Measurements from ENCODE around the gene ZNF518A. TPM values are rescaled to one million over a fixed set of nuclear protein-coding genes. Genes with fewer than 3 reads are reported as not detected.

Gene ZNF518A
- total and polyA plus RNA-seq, 2 of the 13 experiments (the other 11 are each of a cell fraction or from before 2014, with no cell fraction given): 21.7 to 37.1 TPM

GRCh38 chr10:96089670-96090462, 40.2 kb upstream of the ZNF518A start (continued):
- TF ChIP-seq HNF1A (IDR thresholded peaks at IDR 0.05; ENCODE audit: low read depth) (no peak; the same call in 1 of the 2 replicates), HNF1A (CRISPR knock-in tag; IDR thresholded peaks at IDR 0.05; ENCODE audit: borderline replicate concordance) (peak; percentile 71; the same call in 1 of the 2 replicates), U2AF1 (optimal IDR thresholded peaks at IDR 0.05; ENCODE audit: low read depth, low read length) (peak; percentile 52), ELF4 (CRISPR knock-in tag; IDR thresholded peaks at IDR 0.05; ENCODE audit: borderline replicate concordance) (peak; percentile 99), ZKSCAN8 (CRISPR knock-in tag; IDR thresholded peaks at IDR 0.05; ENCODE audit: borderline replicate concordance) (peak; percentile 75; the same call in 1 of the 2 replicates), BCL3 (CRISPR knock-in tag; IDR thresholded peaks at IDR 0.05) (no peak), HDAC1 (CRISPR knock-in tag; IDR thresholded peaks at IDR 0.05) (peak; percentile 90), HIVEP1 (CRISPR knock-in tag; IDR thresholded peaks at IDR 0.05) (peak; percentile 45; the same call in 1 of the 2 replicates), ZNF816 (CRISPR knock-in tag; IDR thresholded peaks at IDR 0.05; ENCODE audit: borderline replicate concordance) (no peak), ZSCAN25 (CRISPR knock-in tag; IDR thresholded peaks at IDR 0.05) (0 out of 2 replicates have a peak, but pooled peaks have one; percentile 32), MYC (CRISPR knock-in tag; IDR thresholded peaks at IDR 0.05; ENCODE audit: borderline replicate concordance) (peak; percentile 67; the same call in 1 of the 2 replicates), POLR2AphosphoS2 (IDR thresholded peaks at IDR 0.05; ENCODE audit: low read depth, low read length) (peak; percentile 46; the same call in 1 of the 2 replicates), PITX1 (CRISPR knock-in tag; IDR thresholded peaks at IDR 0.05) (0 out of 2 replicates have a peak, but pooled peaks have one; percentile 37), ZMYM2 (CRISPR knock-in tag; IDR thresholded peaks at IDR 0.05) (no peak), PRMT3 (CRISPR knock-in tag; IDR thresholded peaks at IDR 0.05; ENCODE audit: borderline replicate concordance, low read depth) (no peak), ZNF530 (CRISPR knock-in tag; IDR thresholded peaks at IDR 0.05; ENCODE audit: low read depth) (no peak), ZNF546 (CRISPR knock-in tag; conservative IDR thresholded peaks at IDR 0.05) (peak; percentile 75; the same call in 1 of the 2 replicates), ZMAT5 (CRISPR knock-in tag; IDR thresholded peaks at IDR 0.05; ENCODE audit: borderline replicate concordance, low read depth) (no peak), SIX1 (CRISPR knock-in tag; IDR thresholded peaks at IDR 0.05; ENCODE audit: borderline replicate concordance) (0 out of 2 replicates have a peak, but pooled peaks have one; percentile 6), KLF9 (CRISPR knock-in tag; IDR thresholded peaks at IDR 0.05; ENCODE audit: low read depth) (no peak), RBAK (CRISPR knock-in tag; IDR thresholded peaks at IDR 0.05) (no peak), BRD4 (CRISPR knock-in tag; IDR thresholded peaks at IDR 0.05) (peak; percentile 90; the same call in 1 of the 2 replicates)
